Stimulated activated CD8-positive, alpha-beta memory T cell treated with anti-CD3 and anti-CD28 coated beads, Interleukin-12 subunit alpha, Interleukin-12 subunit beta, amount 100 ng/mL, for 24 hours (primary cell): Measurements from ENCODE around the gene UBL4A.

ENCODE experiments used
- DNase-seq: peaks from one replicate; pipeline ENCODE4 v3.0.0-alpha.2; 2020; ENCODE audit errors: extremely low read depth

UBL4A gene

DNA sequence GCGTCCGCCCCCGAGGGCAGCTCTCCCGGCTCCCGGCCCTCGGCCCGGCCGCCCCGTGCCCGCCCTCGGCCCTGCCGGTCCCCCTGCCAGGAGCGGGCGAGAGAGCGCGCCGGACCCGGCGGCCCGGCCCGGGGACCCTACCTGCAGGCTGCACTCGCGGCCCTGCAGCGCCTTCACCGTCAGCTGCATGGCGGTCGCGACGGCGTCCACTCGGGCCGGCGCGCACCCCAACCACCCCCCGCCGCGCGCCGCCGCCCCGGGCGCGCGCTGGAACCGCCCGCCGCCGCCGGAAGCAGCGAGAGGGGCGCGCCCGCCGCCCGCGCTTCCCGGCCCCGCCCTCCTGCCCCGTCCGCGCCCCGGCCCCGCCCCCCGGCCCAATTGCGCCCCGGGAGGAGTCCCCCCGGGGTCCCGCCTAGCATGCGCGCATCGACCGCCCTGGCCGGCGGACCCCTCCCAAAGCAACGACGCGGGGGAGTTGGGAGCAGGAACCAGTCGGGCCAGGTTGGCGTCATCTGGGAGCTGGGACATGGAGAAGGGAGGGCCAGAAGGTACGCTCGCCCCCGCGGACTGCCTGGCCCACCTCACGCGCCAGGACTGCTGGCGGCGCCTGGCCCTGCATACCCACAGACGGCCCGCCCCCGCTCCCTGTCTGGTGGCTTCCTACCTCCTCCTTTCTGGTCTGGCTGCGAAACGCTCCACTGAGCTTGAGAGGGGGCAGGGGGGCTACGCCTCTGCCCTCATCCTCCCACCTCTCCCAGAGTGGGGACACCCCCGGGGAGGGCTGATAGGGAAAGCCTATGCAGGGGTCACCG, at the start of gene UBL4A:
Gene UBL4A (minus strand): TSS at position 220 of the 812 bp plus-strand sequence. CDS start 31 bp downstream, at position 189.
- DNase-seq: no peak

DNA sequence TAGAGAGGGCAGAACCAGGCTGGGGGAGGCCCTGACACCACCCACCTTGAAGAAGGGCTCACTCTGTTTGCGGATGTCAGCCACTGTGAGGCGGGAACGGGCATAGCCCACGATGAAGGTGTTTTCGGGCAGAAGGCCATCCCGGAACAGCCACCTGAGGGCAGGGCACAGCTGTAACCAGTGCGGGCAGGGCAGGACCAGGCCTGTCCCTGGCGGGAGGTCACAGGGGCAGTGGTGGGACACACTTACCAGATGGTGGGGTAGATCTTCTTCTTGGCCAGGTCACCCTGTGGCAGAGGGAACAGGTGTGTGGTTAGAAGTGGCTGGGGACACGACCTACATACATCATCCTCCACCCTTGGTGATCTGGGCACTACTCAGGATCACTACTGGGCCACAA, 49.5 kb upstream of the UBL4A start:
- no peak for DNase-seq

DNA sequence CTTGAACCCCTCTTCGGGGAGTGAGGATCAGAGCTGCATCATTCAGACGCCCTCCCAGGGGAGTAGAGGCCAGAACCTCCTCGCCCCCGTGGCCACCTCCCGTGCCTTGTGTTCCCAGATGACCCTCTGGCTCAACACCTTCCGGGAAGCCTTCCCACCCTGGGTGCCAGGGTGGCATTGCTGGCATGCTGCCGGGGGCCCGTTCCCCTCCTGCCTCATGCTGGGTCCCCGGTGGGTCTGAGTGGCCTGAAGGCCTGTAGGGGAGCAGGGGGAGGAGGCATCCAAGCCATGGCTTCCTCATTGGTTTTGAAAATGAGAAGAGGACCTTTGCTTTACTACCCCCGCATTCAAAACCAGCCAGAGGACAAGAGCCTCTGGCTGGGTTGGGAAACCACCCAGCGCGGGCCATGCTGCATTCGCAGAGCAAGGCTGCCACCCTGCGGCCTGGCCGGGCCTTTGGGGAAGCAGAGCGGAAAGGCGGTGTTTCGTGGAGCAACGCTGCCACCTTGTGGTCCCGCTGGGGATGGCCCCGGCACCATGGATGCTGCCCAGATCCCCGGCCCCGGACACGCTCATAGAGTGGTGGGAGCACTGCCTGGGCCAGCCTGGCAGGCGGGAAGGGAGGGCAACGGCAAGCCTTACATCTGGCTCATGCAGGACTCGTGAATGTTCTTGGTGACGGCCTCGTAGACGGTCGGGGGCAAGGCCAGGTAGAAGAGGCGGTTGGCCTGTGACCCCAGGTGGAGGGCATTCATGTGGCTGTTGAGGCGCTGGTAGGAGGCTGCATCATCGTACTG, 48.3 kb upstream of the UBL4A start:
- DNase-seq: peak; percentile 51

GRCh38 chrX:154532690-154533089, 46.3 kb upstream of the UBL4A start:
- no peak for DNase-seq

GRCh38 chrX:154531626-154532025, 45.2 kb upstream of the UBL4A start:
- no peak for DNase-seq

GRCh38 chrX:154530286-154530685, 43.9 kb upstream of the UBL4A start:
- DNase-seq: no peak

- DNase-seq: no peak
These were observed 42.8 kb upstream of the UBL4A start for GRCh38 chrX:154529206-154529612.

DNA sequence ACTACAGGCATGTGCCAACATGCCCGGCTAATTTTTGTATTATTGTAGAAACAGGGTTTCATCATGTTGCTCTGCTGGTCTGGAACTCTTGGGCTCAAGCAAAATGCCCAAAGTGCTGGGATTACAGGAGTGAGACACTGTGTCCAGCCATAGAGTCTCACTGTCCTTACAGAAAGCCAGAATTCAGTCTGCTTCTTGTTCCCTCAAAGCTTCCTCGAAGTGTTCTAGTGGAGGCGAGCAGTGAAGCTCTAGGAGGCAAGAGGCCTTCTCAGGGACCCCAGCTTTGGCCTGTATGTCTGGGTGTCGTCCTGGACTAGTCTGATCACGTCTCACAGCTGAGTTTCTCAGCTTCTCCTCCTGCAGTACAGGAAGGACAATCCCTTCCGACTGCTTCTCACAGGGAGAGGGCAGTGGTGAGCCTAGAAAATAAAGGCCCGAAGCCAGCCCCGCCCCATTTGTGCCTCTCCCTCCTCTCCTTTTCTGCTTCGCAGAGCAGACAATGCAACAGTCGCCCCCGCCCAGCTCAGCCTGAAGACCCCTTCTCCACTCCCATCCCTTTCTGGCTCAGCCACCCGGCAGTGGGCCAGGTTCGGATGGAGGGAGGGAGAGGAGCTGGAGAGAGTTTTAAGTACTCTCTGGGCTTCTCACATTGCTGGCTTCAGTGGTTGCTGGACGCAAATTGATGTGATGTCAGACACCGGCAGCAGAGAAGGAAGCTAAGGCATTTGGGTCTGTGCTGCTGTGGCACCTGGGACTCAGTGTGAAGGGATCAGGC, 40.7 kb upstream of the UBL4A start:
- no peak for DNase-seq

DNA sequence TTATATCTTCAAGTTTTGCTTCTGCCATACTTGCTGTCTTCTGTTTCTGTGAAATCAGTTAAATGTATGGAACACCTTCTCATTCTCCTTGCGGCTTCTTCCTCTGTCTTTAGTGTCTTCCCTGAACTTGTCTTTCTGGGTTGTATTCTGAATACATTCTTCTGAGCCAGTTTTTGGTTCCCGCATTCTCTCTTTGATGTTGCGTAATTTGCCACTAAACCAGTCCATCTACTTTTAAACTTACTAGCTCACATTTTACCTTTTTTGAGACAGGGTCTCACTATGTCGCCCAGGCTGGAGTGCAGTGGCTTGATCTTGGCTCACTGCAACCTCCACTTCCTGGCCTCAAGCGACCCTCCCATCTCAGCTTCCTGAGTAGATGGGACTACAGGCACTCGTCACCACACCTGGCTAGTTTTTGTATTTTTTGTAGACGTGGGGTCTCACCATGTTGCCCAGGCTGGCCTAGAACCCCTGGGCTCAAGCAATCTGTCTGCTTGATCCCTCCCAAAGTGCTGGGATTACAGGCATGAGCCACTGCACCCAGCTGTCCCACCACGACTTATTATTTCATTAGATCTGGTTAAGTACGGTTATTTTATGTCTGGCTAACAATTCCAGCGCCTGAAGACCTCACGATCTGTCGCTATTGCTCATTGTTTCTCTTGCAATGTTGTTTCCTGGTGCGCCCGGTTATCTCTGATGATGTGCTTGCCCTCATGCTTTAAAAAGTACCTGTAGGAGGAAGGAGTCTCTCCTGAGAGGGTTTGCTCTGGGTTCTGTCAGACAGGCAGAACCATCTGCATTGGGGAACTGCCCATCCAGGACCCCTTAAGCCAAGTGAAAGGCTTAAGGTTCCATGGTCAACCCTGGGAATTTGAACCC, 39.4 kb upstream of the UBL4A start:
- DNase-seq: no peak

DNA sequence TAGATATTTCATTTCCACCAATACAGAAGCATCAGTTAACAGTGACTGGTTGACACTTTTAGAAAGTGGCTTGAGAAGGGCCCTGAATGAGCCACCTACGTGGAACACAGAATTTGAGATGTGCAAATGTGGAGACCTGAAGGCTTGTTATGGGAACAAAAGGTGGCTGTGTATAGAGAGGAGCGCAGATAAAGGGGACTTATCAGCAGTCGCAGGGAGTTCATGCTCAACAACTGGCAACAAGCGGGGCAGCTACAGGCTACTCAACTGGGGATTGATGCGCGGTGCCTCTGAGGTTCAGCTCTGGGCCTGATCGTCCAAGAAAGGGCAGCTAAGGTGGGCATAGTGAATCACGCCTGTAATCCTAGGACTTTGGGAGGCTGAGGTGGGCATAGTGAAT, 33.0 kb upstream of the UBL4A start:
- no peak for DNase-seq

DNA sequence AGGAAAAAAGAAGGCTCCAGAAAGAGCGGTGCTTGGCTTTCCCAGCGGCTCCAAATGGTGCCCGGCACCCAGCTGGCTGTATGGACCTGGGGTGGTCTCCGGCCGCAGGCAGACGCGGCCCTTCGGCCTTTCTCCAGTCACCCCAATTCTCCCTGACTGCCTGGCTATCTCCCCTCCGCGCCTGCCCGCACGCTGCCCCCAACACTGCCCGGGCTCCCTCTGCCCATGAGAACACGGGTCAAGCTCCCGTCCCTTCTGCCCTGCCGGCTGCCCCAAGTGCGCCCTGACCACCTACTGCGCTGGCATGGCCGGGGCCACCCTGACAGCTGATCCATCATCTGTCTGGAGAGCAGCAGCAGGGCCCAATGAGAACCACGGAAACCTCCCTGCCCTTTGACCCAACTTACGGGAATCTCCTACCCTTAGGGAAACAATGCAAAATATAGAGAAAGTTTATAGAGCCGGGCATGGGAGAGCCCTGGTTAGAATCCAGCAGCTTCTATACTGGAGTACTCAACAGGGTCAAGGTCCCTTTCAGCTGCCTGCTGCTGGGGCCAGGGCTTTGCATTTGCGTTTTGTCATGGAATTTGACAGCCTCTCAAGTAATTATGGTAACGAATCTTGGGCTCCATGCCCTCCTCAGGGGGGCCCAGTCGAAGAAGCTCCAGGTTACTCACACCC, 30.8 kb upstream of the UBL4A start:
- DNase-seq: no peak

GRCh38 chrX:154516656-154517100, 30.3 kb upstream of the UBL4A start:
- DNase-seq: no peak

DNA sequence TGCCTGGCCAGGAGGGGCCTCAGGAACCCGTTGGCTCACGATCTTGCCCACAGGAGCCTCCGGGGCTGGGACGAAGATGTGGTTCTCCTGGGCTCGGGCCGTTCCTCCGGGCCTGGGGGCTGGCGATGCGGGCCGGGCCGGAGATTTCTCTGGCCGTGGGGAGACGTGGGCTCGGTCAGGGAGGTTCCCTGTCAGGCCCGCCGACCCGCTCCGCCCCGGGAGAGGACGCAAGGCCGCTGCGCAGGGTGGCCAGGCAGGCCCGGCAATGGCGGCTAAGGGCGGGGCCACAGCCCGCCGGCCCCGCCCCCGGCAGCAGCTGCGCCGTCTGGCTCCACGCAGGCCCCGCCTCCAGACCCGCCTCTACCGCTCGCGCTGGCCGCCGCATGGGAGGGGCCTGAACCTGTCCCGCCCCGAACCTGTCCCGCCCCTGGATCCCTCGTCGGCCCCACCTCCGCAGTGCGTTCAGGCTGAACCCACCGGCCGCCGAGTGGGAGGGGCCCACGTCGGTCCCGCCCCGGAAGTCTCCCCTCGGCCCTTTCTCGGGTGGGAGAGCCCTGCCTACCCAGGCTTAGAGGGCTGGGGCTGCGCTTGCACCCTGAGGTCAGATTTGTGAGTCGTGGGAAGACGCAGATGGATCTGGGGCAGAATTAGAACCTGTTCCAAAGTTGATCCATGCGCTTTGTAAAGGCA, 29.7 kb upstream of the UBL4A start, which contains the start of gene FAM3A:
Gene FAM3A (minus strand): TSS at position 267 of the 690 bp plus-strand sequence. CDS start 460 bp downstream, outside the sequence.
- DNase-seq: peak; percentile 79

- DNase-seq: no peak
These were observed 28.9 kb upstream of the UBL4A start for GRCh38 chrX:154515090-154515965.

- DNase-seq: no peak
These were observed 27.3 kb upstream of the UBL4A start for GRCh38 chrX:154513716-154514115.

DNA sequence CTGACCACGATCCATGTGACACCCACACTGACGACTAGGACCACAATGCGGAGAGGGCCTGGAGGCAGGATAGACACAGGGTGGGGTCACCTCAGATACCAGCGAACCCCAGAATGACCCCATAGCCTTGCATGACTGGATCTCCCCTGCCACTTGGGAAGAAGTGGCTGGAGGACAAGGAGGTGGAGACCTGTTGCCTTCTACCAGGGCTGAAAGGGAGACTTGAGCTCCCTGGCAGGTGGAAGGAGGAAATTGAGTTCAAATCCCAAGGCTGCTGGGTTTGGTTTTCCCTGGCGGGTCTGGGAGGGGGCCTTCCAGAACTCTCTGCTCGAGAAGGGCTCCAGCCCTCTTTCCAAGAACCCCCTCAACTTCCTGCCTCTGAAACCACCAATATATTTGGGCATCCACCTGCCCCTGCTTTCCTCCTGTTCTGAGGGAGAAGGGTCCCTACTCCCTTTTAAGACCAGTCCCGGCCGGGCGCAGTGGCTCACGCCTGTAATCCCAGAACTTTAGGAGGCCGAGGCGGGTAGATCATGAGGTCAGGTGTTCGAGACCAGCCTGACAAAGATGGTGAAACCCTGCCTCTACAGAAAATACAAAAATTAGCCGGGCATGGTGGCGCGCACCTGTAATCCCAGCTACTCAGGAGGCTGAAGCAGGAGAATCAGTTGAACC, 26.6 kb upstream of the UBL4A start:
- no peak for DNase-seq

- no peak for DNase-seq
These were observed 25.3 kb upstream of the UBL4A start for GRCh38 chrX:154511761-154512160.

GRCh38 chrX:154509455-154509854, 23.0 kb upstream of the UBL4A start:
- no peak for DNase-seq
